ENCODE results near the gene ADK.

ADK gene

DNA sequence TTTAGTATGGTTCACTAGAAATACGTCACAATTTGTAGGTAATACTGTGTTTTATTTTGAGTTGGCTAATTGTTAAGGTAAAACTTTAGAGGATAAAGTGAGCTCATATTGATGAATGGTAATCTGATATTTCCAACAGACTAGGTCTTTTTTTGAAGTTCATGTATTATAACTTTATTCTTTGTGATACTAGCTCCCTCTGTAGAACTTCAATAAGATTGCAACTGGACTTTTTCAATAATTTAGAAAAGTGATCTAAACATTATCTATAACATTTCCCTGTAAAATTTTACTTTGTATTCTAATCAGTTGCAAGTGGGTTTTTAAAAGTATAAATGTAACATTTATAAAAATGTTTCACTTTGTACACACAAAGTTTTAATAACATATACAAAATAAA is 83.5 kb downstream of the ADK start:
- no peak for ATAC-seq (replicated peaks; ENCODE audit: extremely low read depth, poor library complexity, severe bottlenecking)
- DNase-seq (ENCODE audit: low spot score in 2 of 2) = no peak
- Mint-ChIP-seq H3K27me3 (no peaks in the 10 kb centered on the region), H3K27ac (ENCODE audit: low read depth) (no peak overlapping the region), H3K9me3 (no peaks in the 10 kb centered on the region), H3K4me3 (no peak overlapping the region), H3K36me3 (ENCODE audit: insufficient read depth) (peaks cover 1% of the 10 kb centered on the region), H3K4me1 (peaks cover 4% of the 10 kb centered on the region)

DNA sequence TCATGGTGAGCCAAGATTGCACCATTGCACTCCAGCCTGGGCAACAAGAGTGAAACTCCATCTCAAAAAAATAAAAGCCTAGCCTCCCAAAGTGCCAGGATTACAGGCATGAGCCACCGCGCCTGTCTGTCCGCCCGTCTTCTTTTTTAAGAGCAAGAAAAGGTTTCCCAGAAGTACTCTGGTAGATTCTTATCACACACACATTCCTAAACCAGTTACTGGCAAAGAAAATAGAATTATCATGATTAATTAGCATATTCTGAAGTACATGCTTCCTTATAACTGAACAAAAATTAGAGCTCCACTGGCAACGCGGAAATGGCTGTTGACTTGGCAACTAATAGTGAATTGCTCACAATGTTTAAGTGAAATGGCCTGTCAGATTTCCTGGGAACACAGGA is 87.0 kb downstream of the ADK start:
- ATAC-seq (replicated peaks; ENCODE audit: extremely low read depth, poor library complexity, severe bottlenecking) = no peak
- Mint-ChIP-seq H3K9me3 (no peaks in the 10 kb centered on the region), H3K36me3 (ENCODE audit: insufficient read depth) (no peaks in the 10 kb centered on the region), H3K4me1 (peaks cover 10% of the 10 kb centered on the region), H3K27me3 (no peaks in the 10 kb centered on the region), H3K4me3 (no peak overlapping the region), H3K27ac (ENCODE audit: low read depth) (no peak overlapping the region)
- no peak for DNase-seq (ENCODE audit: low spot score in 2 of 2)

DNA sequence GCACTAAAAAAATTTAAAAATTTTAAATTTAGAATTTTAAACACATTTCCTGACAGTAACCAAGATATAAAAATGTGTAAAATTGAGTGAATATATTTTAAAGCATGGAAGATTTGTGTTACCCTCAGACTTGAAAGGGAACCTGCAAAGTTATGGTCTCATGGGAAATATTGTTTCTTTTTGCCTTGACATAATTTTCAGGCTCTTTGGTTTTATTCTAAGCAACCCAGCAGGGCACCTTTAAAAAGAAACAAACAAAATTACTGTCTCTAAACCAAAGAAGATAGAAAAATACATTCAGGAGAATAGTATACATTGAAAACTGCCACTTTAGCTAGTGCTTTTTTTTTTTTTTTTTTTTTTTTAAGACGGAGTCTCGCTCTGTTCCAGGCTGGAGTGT is 87.5 kb downstream of the ADK start:
- no peak for ATAC-seq (replicated peaks; ENCODE audit: extremely low read depth, poor library complexity, severe bottlenecking)
- no peaks in the 10 kb centered on the region for H3K36me3 Mint-ChIP-seq (ENCODE audit: insufficient read depth)

DNA sequence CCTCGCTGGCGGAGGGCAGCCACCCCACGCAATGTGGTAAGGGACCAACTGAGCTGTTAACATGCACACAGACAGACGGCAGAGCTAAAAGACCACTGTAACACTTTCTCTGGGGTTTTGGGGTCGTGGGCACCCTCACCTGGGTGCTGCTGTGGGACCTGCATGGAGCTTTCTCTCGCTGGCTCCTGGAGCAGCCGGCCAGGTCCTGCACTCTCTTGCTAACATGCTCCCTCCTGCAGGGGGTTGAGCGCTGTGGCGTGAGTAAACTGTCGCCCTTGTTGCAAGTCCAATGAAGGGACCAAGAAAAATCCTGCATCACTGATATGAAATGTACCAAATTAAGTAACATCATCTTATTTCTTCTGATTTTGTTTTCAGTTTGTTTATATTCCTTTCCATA is 92.0 kb downstream of the ADK start:
- Mint-ChIP-seq H3K27me3 (no peaks in the 10 kb centered on the region), H3K27ac (ENCODE audit: low read depth) (no peak overlapping the region), H3K4me1 (peaks cover 10% of the 10 kb centered on the region), H3K4me3 (no peak overlapping the region), H3K36me3 (ENCODE audit: insufficient read depth) (no peaks in the 10 kb centered on the region), H3K9me3 (no peaks in the 10 kb centered on the region)
- no peak for DNase-seq (ENCODE audit: low spot score in 2 of 2)
- ATAC-seq (replicated peaks; ENCODE audit: extremely low read depth, poor library complexity, severe bottlenecking) = no peak

More for the DNA sequence above, 87.5 kb downstream of the ADK start:
- DNase-seq (ENCODE audit: low spot score in 2 of 2) = no peak
- H3K4me3 Mint-ChIP-seq = no peak overlapping the region
- no peak overlapping the region for H3K27ac Mint-ChIP-seq (ENCODE audit: low read depth)
- H3K9me3 Mint-ChIP-seq = no peaks in the 10 kb centered on the region
- H3K27me3 Mint-ChIP-seq = no peaks in the 10 kb centered on the region
- H3K4me1 Mint-ChIP-seq = peaks cover 10% of the 10 kb centered on the region

- H3K4me3 Mint-ChIP-seq = no peak overlapping the region
- no peaks in the 10 kb centered on the region for H3K9me3 Mint-ChIP-seq
- ATAC-seq (replicated peaks; ENCODE audit: extremely low read depth, poor library complexity, severe bottlenecking) = no peak
- no peak for DNase-seq (ENCODE audit: low spot score in 2 of 2)
- no peaks in the 10 kb centered on the region for H3K27me3 Mint-ChIP-seq
- H3K36me3 Mint-ChIP-seq (ENCODE audit: insufficient read depth) = no peaks in the 10 kb centered on the region
- H3K27ac Mint-ChIP-seq (ENCODE audit: low read depth) = no peak overlapping the region
- H3K4me1 Mint-ChIP-seq = peaks cover 8% of the 10 kb centered on the region
Observed at GRCh38 chr10:74244097-74244685, 93.2 kb downstream of the ADK start.

DNA sequence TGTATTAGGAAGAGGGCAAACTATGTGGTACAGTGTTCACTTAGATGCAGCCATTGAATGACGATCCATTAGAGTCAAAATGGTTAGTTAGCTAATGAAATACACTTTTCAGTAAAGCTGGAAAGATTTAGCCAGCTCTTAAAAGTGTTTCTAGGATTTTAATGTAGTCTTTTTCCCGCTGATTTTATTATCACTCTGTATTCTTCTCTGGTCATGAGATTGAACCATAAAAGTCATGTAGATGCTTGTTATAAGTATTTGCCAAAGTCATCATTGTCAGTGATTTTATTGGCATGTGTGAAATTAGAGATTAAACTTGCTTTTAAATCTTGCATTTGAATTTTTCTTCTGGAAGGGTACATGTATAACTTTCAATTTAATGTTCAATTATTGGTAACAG is 93.8 kb downstream of the ADK start:
- DNase-seq (ENCODE audit: low spot score in 2 of 2) = no peak
- Mint-ChIP-seq H3K36me3 (ENCODE audit: insufficient read depth) (no peaks in the 10 kb centered on the region), H3K27me3 (no peaks in the 10 kb centered on the region), H3K27ac (ENCODE audit: low read depth) (no peak overlapping the region), H3K9me3 (no peaks in the 10 kb centered on the region), H3K4me1 (peaks cover 6% of the 10 kb centered on the region), H3K4me3 (no peak overlapping the region)
- no peak for ATAC-seq (replicated peaks; ENCODE audit: extremely low read depth, poor library complexity, severe bottlenecking)

DNA sequence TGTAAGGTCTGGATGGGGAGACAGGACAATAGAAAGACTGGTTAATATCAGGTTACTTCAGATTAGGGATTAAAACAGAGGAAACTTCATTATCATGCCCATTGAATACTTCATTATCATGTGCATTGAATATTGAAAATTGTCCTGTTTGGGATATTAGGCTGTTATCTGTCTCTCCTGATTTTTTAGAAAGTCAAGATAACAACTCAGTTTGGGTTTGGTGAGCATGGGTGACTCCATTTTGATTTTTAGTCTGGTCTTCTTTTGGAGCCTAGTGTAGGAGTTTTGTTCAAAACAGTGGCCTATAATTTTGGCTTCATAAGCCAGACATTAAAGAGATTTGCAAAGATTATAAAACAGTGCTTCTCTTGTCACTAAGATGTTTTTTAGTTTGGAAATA is 95.5 kb downstream of the ADK start:
- Mint-ChIP-seq H3K27ac (ENCODE audit: low read depth) (no peak overlapping the region), H3K4me3 (no peak overlapping the region), H3K27me3 (no peaks in the 10 kb centered on the region), H3K36me3 (ENCODE audit: insufficient read depth) (no peaks in the 10 kb centered on the region), H3K9me3 (no peaks in the 10 kb centered on the region), H3K4me1 (peaks cover 6% of the 10 kb centered on the region)
- DNase-seq (ENCODE audit: low spot score in 2 of 2) (no peak), ATAC-seq (replicated peaks; ENCODE audit: extremely low read depth, poor library complexity, severe bottlenecking) (no peak)

DNA sequence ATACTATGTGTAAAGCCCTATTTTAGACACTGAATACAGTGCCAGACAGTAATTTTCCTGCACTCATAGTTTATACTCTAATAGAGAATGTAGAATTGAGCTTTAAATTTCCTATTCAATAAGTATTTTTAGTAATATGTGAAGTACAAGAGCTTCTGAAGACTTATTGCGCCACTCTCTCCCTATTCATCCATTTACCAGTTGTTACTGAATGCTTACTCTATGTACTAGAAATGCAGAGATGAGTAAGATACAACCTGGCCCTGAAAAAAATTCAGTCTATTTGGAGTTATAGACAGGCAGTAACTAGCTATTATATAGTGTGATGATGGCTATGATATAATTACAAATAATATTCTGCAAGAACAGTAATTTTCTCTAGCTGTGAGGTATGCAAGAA is 98.8 kb downstream of the ADK start:
- H3K27me3 Mint-ChIP-seq = no peaks in the 10 kb centered on the region

GRCh38 chr10:74255214-74255613 is 104.2 kb downstream of the ADK start:
- peaks cover 7% of the 10 kb centered on the region for H3K4me1 Mint-ChIP-seq
- no peak overlapping the region for H3K27ac Mint-ChIP-seq (ENCODE audit: low read depth)
- no peak overlapping the region for H3K4me3 Mint-ChIP-seq
- ATAC-seq (replicated peaks; ENCODE audit: extremely low read depth, poor library complexity, severe bottlenecking) (no peak), DNase-seq (ENCODE audit: low spot score in 2 of 2) (no peak)
- no peaks in the 10 kb centered on the region for H3K9me3 Mint-ChIP-seq
- no peaks in the 10 kb centered on the region for H3K27me3 Mint-ChIP-seq
- peaks cover 2% of the 10 kb centered on the region for H3K36me3 Mint-ChIP-seq (ENCODE audit: insufficient read depth)

More for the DNA sequence above, 98.8 kb downstream of the ADK start:
- H3K36me3 Mint-ChIP-seq (ENCODE audit: insufficient read depth) = peaks cover 2% of the 10 kb centered on the region
- H3K4me3 Mint-ChIP-seq = no peak overlapping the region
- no peaks in the 10 kb centered on the region for H3K4me1 Mint-ChIP-seq
- no peak for DNase-seq (ENCODE audit: low spot score in 2 of 2)
- no peak for ATAC-seq (replicated peaks; ENCODE audit: extremely low read depth, poor library complexity, severe bottlenecking)
- no peak overlapping the region for H3K27ac Mint-ChIP-seq (ENCODE audit: low read depth)
- no peaks in the 10 kb centered on the region for H3K9me3 Mint-ChIP-seq

DNA sequence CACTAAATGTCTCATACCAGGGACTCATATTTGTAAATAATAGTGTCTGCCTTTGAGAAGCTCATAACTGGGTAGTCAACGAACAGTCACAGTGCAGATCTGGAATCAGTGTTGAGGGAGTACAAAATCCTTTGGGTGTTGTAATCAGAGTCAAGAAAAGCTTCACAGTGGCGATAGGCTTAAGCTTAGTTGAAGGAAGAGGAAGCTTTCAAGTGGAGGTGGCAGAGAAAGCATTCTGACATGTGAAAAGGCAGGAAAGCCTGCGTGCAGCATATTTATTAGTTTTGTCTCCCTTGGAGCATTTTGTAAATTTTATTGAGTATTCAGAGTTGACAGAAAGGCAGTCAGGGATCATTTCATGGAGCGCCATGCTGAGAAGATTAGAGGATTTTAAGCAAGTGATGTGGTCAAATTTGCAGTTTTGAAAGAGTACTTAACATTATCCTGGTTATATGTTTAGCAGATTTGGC is 104.9 kb downstream of the ADK start:
- H3K9me3 Mint-ChIP-seq = no peaks in the 10 kb centered on the region
- H3K27me3 Mint-ChIP-seq = no peaks in the 10 kb centered on the region
- DNase-seq (ENCODE audit: low spot score in 2 of 2) = no peak
- ATAC-seq (replicated peaks; ENCODE audit: extremely low read depth, poor library complexity, severe bottlenecking) = no peak
- no peak overlapping the region for H3K27ac Mint-ChIP-seq (ENCODE audit: low read depth)
- peaks cover 2% of the 10 kb centered on the region for H3K36me3 Mint-ChIP-seq (ENCODE audit: insufficient read depth)
- H3K4me1 Mint-ChIP-seq = peaks cover 9% of the 10 kb centered on the region
- H3K4me3 Mint-ChIP-seq = no peak overlapping the region

GRCh38 chr10:74262856-74263255 is 111.8 kb downstream of the ADK start:
- H3K36me3 Mint-ChIP-seq (ENCODE audit: insufficient read depth) = no peaks in the 10 kb centered on the region
- no peak for ATAC-seq (replicated peaks; ENCODE audit: extremely low read depth, poor library complexity, severe bottlenecking)

DNA sequence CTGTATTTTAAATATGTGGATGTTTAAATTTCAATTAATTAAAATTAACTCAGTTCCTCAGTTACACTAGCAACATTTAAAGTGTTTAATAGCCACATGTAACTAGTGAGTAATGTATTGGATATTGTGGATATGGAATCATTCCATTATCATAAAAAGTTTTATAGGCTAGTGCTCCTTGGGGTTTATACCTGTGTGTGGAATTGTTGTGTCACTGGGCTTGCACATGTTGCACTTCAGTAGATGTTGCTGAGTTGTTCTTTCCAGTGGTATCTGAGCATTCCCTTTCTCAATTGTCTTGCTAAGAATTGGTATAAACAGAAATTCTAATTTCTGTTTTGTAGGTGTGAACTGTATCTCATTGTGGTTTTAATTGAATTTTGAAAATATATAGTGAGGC is 113.0 kb downstream of the ADK start:
- Mint-ChIP-seq H3K4me3 (no peak overlapping the region), H3K27ac (ENCODE audit: low read depth) (no peak overlapping the region), H3K36me3 (ENCODE audit: insufficient read depth) (no peaks in the 10 kb centered on the region), H3K9me3 (no peaks in the 10 kb centered on the region), H3K27me3 (no peaks in the 10 kb centered on the region), H3K4me1 (peaks cover 19% of the 10 kb centered on the region)
- no peak for ATAC-seq (replicated peaks; ENCODE audit: extremely low read depth, poor library complexity, severe bottlenecking)
- no peak for DNase-seq (ENCODE audit: low spot score in 2 of 2)

More at GRCh38 chr10:74262856-74263255, 111.8 kb downstream of the ADK start:
- peaks cover 19% of the 10 kb centered on the region for H3K4me1 Mint-ChIP-seq
- no peaks in the 10 kb centered on the region for H3K9me3 Mint-ChIP-seq
- H3K4me3 Mint-ChIP-seq = no peak overlapping the region
- no peak overlapping the region for H3K27ac Mint-ChIP-seq (ENCODE audit: low read depth)
- no peaks in the 10 kb centered on the region for H3K27me3 Mint-ChIP-seq
- DNase-seq (ENCODE audit: low spot score in 2 of 2) = no peak

DNA sequence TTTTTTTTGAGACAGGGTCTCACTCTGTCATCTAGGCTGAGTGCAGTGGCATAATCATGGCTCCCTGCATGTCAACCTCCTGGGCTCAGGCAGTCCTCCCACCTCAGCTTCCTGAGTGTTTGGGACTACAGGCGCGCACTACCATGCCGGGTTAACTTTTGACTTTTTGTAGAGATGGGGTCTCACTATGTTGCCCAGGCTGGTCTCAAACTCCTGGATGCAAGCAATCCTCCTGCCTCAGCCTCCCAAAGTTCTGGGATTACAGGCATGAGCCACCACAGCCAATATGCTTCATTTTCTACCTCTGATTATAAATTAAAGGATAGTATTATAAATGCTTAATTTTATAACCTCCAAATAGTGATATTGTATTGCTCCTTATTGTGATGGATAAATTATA is 121.3 kb downstream of the ADK start:
- no peaks in the 10 kb centered on the region for H3K9me3 Mint-ChIP-seq
- H3K27ac Mint-ChIP-seq (ENCODE audit: low read depth) = peak overlapping the region; percentile 56
- no peaks in the 10 kb centered on the region for H3K27me3 Mint-ChIP-seq
- H3K4me1 Mint-ChIP-seq = peaks cover 18% of the 10 kb centered on the region
- DNase-seq (ENCODE audit: low spot score in 2 of 2) (no peak), ATAC-seq (replicated peaks; ENCODE audit: extremely low read depth, poor library complexity, severe bottlenecking) (no peak)
- no peak overlapping the region for H3K4me3 Mint-ChIP-seq
- peaks cover 3% of the 10 kb centered on the region for H3K36me3 Mint-ChIP-seq (ENCODE audit: insufficient read depth)
